GM12873 (cell line): ENCODE results near the gene RMND1.

ENCODE experiments used
- CTCF ChIP-seq: IDR thresholded peaks from 2 replicates; pipeline ENCODE4 v1.5.1; 2012; ENCODE audit warnings: low read depth, mild to moderate bottlenecking, moderate library complexity, low read length, control low read depth; ENCODE audit not compliant: insufficient read depth; ENCODE audit errors: missing control alignments

RMND1 gene

GRCh38 chr6:151448623-151449022 is 3.3 kb downstream of the RMND1 start:
- peak; percentile 31 for TF ChIP-seq CTCF

- TF ChIP-seq CTCF: no peak
These were observed 4.7 kb downstream of the RMND1 start for GRCh38 chr6:151447237-151447636.

GRCh38 chr6:151445482-151445881 is 6.4 kb downstream of the RMND1 start:
- TF ChIP-seq CTCF: no peak

GRCh38 chr6:151443911-151444621 is 7.9 kb downstream of the RMND1 start:
- TF ChIP-seq CTCF: no peak

GRCh38 chr6:151443454-151443853 is 8.5 kb downstream of the RMND1 start:
- no peak for TF ChIP-seq CTCF

- TF ChIP-seq CTCF: no peak
These were observed 9.6 kb downstream of the RMND1 start for GRCh38 chr6:151442371-151442770.

- TF ChIP-seq CTCF: no peak
These were observed 10.3 kb downstream of the RMND1 start for GRCh38 chr6:151441390-151442166.
